ENCODE results near the gene SLC30A1.

- TF ChIP-seq, protein P1, sequence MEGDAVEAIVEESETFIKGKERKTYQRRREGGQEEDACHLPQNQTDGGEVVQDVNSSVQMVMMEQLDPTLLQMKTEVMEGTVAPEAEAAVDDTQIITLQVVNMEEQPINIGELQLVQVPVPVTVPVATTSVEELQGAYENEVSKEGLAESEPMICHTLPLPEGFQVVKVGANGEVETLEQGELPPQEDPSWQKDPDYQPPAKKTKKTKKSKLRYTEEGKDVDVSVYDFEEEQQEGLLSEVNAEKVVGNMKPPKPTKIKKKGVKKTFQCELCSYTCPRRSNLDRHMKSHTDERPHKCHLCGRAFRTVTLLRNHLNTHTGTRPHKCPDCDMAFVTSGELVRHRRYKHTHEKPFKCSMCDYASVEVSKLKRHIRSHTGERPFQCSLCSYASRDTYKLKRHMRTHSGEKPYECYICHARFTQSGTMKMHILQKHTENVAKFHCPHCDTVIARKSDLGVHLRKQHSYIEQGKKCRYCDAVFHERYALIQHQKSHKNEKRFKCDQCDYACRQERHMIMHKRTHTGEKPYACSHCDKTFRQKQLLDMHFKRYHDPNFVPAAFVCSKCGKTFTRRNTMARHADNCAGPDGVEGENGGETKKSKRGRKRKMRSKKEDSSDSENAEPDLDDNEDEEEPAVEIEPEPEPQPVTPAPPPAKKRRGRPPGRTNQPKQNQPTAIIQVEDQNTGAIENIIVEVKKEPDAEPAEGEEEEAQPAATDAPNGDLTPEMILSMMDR (IDR thresholded peaks at IDR 0.05), result no peak
- TF ChIP-seq EP300 (IDR thresholded peaks at IDR 0.05), result no peak
- TF ChIP-seq POLR2AphosphoS5 (IDR thresholded peaks at IDR 0.05), result no peak
These were observed 42.7 kb upstream of the SLC30A1 start for GRCh38 chr1:211621447-211622198.
